Cardiac fibroblast (primary cell): ENCODE data around the gene DLGAP4.
A peak's percentile ranks its signal among the peaks of the same experiment; 100 is the strongest.

Experiments used
- DNase-seq, 2 donors: peaks; one replicate each; pipeline versions ENCODE4 v3.0.0 to v3.0.0-alpha.2; 2010; ENCODE audit warnings: low read depth in 2 of 2
- H3K4me3 ChIP-seq, 2 donors: replicated peaks in 1 of 2; 1 replicate in 1 of 2; 2 replicates in 1 of 2; pipeline ENCODE4 v1.5.1; 2011; ENCODE audit warnings: low read depth in 2 of 2, low read length in 2 of 2, mild to moderate bottlenecking in 2 of 2, moderate library complexity in 1 of 2
- CTCF ChIP-seq: IDR thresholded peaks from one replicate; pipeline ENCODE4 v1.5.1; 2011; ENCODE audit warnings: low read depth, mild to moderate bottlenecking, low read length, inconsistent platforms

The DLGAP4 gene

GRCh38 chr20:36339646-36340592, 33.8 kb downstream of the DLGAP4 start:
- H3K4me3 ChIP-seq: no peak overlapping the region
- no peak for DNase-seq
- TF ChIP-seq CTCF: no peak

DNA sequence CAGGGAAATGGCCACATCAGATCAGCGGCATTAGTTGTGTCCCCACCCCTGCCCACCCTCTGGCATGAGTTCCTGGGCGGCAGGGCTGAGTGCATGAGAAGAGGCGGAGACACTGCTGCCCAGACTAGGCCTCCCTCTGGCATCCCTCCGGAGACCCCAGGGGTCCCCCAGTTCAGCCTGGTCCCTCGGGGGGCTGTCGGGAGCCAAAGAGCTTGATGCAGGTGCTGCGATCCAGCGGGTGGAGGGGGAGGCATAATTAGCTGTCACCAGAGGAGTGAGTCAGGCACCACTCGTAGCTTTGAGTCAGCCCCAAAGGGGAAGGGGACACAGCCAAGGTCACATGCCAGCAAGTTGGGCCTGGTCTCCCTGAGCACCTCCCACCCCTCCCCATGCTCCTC, 34.5 kb downstream of the DLGAP4 start:
- H3K4me3 ChIP-seq: no peak overlapping the region
- no peak for TF ChIP-seq CTCF

GRCh38 chr20:36341331-36342020, 35.3 kb downstream of the DLGAP4 start:
- TF ChIP-seq CTCF: no peak

More for the DNA sequence above, 34.5 kb downstream of the DLGAP4 start:
- no peak for DNase-seq

DNA sequence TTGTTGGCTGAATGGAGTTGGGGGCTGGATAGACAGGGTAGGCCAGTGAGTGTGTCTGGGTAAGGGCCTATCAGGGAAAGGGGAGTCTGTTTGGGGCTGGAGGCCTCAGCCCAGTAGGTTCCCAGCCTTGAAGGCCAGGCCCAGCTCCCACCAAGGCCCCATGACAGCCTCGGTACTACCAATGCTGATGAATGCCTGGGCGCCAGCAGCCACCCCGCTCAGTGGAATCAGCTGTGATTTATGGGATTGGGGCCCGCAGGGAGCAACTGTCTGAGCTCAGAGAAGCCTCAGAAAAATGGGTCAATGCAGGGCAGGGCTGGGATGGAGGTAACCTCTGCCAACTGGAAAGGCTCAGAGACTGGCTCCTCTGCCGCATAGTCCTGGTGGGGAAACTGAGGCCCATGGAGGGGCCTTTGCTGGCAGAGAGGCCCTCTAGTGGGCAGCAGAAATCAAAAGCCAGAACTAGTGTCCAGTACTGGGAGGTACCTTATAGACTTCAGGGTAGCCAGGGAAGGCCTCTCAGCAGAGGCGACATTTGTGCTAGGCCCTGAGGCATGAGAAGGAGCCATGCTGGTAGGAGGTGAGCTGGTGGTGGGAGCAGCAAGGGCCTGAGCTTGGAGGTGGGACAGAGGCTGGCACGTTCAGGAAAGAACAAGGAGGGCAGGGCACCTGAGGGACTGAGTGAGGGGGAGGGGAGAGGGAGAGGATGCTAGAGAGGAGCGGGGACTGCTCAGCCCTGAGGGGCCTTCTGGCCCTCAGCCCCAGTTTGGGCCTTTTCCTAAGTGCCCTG, 36.4 kb downstream of the DLGAP4 start:
- no peak for TF ChIP-seq CTCF
- no peak overlapping the region for H3K4me3 ChIP-seq
- DNase-seq: no peak

More at GRCh38 chr20:36341331-36342020, 35.3 kb downstream of the DLGAP4 start:
- H3K4me3 ChIP-seq: no peak overlapping the region
- DNase-seq: no peak

GRCh38 chr20:36343641-36344040, 37.5 kb downstream of the DLGAP4 start:
- no peak overlapping the region for H3K4me3 ChIP-seq
- DNase-seq: no peak
- TF ChIP-seq CTCF: no peak

DNA sequence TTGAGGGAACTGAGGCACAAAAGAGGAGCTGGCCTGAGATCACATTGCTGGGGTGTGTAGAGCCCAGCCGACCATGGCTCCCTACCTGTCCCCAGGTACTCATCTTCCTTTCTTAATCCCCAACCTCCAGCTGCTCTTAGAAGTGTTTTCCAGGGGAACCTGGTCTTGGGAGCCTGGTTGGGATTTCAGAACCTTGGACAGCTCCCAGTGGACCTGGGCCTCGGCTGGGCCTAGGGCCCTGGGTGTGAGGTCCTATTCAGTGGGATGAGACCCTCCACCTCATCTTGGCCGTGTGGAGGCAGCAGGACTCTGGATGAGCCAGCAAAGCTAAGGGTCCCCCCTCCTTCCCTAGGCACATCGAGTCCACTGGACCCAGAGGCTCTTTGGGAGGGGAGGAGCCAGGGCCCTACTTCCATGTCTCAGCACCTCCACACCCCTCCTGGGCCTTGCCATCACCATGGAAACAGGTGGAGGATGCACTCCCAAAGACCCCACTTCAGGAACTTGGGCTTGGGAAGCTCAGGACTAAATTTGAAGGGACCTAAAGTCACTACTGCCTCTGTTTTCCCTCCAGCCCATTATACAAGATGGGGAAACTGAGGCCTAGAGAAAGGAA, 38.5 kb downstream of the DLGAP4 start:
- no peak for TF ChIP-seq CTCF
- DNase-seq: peak; percentile 58 to 62
- H3K4me3 ChIP-seq: no peak overlapping the region
